Measurements from ENCODE around the gene CPN2. TPM values are rescaled to one million over a fixed set of nuclear protein-coding genes. Genes with fewer than 3 reads are reported as not detected.
A peak's percentile ranks its signal among the peaks of the same experiment; 100 is the strongest.

The CPN2 gene
- total RNA-seq, 2 experiments from 2014 or later: not detected

DNA sequence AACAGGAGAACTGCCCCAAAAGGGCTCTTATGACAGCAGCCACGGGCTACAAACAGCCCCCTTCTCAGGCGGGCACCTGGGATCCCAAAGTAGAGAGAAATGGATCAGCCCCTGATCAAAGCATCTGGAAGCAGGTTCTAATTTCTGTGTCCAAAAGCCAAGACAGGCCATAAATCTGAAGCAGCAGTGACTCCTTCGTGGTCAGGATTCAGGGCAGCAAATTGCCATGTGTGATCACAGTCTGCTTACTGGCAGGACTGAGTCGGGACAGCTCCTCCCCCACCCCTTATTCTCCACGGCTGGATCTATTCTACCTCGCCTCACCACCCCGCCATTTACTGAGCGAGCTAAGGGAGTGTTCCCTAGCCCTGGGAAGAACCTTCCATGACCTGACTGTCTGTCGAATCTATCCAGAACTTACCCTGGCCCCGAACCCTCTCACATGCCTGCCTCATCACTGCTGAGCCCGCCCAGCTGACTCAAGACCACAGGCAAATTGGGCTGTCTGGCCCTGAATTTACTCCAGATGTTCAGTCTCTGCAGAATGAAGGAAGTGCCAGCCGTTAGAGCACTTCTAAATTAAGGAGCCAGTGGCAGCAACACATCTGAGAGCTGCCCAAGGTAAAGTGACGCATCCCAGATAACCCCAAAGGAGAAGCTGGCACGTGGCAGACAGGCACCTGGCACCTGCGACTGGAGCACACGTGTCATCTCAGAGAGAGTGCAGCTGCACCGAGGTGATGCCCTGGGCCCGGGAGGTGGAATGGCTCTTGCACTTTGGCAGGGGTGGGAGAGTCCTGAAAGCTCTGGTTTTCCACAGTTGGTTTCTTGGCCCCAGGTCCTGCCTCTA is 17.1 kb upstream of the CPN2 start:
- TF ChIP-seq, protein P1, sequence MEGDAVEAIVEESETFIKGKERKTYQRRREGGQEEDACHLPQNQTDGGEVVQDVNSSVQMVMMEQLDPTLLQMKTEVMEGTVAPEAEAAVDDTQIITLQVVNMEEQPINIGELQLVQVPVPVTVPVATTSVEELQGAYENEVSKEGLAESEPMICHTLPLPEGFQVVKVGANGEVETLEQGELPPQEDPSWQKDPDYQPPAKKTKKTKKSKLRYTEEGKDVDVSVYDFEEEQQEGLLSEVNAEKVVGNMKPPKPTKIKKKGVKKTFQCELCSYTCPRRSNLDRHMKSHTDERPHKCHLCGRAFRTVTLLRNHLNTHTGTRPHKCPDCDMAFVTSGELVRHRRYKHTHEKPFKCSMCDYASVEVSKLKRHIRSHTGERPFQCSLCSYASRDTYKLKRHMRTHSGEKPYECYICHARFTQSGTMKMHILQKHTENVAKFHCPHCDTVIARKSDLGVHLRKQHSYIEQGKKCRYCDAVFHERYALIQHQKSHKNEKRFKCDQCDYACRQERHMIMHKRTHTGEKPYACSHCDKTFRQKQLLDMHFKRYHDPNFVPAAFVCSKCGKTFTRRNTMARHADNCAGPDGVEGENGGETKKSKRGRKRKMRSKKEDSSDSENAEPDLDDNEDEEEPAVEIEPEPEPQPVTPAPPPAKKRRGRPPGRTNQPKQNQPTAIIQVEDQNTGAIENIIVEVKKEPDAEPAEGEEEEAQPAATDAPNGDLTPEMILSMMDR (conservative IDR thresholded peaks at IDR 0.05; ENCODE audit: low read length): no peak
- TF ChIP-seq EZH2phosphoT487 (IDR thresholded peaks at IDR 0.05; ENCODE audit: borderline replicate concordance, low read depth, low read length): no peak

DNA sequence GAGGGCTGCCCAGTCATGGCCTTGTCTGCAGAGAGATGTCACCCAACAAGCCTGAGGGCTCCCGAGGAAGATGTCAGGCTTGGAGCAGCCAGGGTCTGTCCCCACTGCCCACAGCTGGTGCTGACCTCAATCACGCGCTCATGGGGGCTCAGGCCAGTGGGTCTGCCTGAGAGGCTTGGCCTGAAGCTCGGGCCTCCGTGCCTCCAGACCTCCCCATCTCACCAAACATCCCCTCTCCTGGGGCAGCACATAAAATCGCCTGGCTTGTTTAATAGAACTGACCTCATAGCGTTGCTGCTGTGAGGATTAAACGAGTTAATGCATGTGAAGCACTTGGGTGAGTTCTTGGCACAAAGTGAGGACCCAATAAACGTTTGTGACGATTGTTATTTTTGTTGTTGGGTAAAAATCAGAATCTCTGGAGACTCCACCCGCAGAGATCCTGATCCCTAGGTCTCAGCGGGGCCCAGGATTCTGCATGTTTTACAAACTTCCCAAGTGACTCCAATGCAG is 14.9 kb upstream of the CPN2 start:
- CTCF ChIA-PET (ENCODE audit: unreplicated experiment): no interaction called here

More for the DNA sequence above, 17.1 kb upstream of the CPN2 start:
- Histone ChIP-seq H3K79me2 (ENCODE audit: insufficient read depth, low read depth, low read length) (no peaks in the 10 kb centered on the region), H3K9me2 (ENCODE audit: insufficient read depth, low read length) (no peaks in the 10 kb centered on the region), H3K9me3 (ENCODE audit: low read length) (no peaks in the 10 kb centered on the region), H3K27ac (ENCODE audit: low read depth, low read length, poor library complexity, severe bottlenecking) (no peak overlapping the region), H2AFZ (ENCODE audit: low read length) (no peak overlapping the region), H3K4me2 (ENCODE audit: low read length) (no peak overlapping the region), H4K20me1 (ENCODE audit: insufficient read depth, low read length) (no peaks in the 10 kb centered on the region), H3K4me1 (ENCODE audit: insufficient read depth, low read length, poor library complexity, severe bottlenecking) (peaks cover 14% of the 10 kb centered on the region), H3K36me3 (ENCODE audit: insufficient read depth, low read length) (no peaks in the 10 kb centered on the region), H3K4me3 (ENCODE audit: low read depth, low read length, poor library complexity, severe bottlenecking) (no peak overlapping the region)
- peak; percentile 31 for DNase-seq (ENCODE audit: low spot score)
- ChIA-PET CTCF (ENCODE audit: unreplicated experiment) (no interaction called here), POLR2A (no interaction called here)
- no TSS peak for BruUV-seq (replicated peaks)
- intact Hi-C loops (cut with micrococcal nuclease; ENCODE audit: unreplicated experiment): no loop called here

More for the DNA sequence above, 14.9 kb upstream of the CPN2 start:
- Histone ChIP-seq H2AFZ (ENCODE audit: low read length) (no peak overlapping the region), H4K20me1 (ENCODE audit: insufficient read depth, low read length) (no peaks in the 10 kb centered on the region), H3K4me1 (ENCODE audit: insufficient read depth, low read length, poor library complexity, severe bottlenecking) (peaks cover 14% of the 10 kb centered on the region), H3K36me3 (ENCODE audit: insufficient read depth, low read length) (no peaks in the 10 kb centered on the region), H3K9me3 (ENCODE audit: low read length) (no peaks in the 10 kb centered on the region), H3K27ac (ENCODE audit: low read depth, low read length, poor library complexity, severe bottlenecking) (no peak overlapping the region), H3K9me2 (ENCODE audit: insufficient read depth, low read length) (no peaks in the 10 kb centered on the region), H3K4me3 (ENCODE audit: low read depth, low read length, poor library complexity, severe bottlenecking) (no peak overlapping the region), H3K79me2 (ENCODE audit: insufficient read depth, low read depth, low read length) (no peaks in the 10 kb centered on the region), H3K4me2 (ENCODE audit: low read length) (no peak overlapping the region)
- TF ChIP-seq, protein P1 (conservative IDR thresholded peaks at IDR 0.05; ENCODE audit: low read length): no peak
- TF ChIP-seq EZH2phosphoT487 (IDR thresholded peaks at IDR 0.05; ENCODE audit: borderline replicate concordance, low read depth, low read length): no peak
- intact Hi-C loops (cut with micrococcal nuclease; ENCODE audit: unreplicated experiment): no loop called here
- POLR2A ChIA-PET: no interaction called here
- no peak for DNase-seq (ENCODE audit: low spot score)
- no TSS peak for BruUV-seq (replicated peaks)

Measured in OCI-LY7 (cell line).